HFFc6 (cell line): ENCODE measurements around the gene UBTD1. TPM values are rescaled to one million over a fixed set of nuclear protein-coding genes. Genes with fewer than 3 reads are reported as not detected.

ENCODE experiments used
- DNase-seq: peaks from one replicate; pipeline ENCODE4 v3.0.0-alpha.2; 2018
- H3K27ac Mint-ChIP-seq: 2 replicates; pipeline ENCODE4 v1.8.0; 2020; ENCODE audit warnings: mild to moderate bottlenecking, mixed read lengths
- H3K27me3 Mint-ChIP-seq: 2 replicates; pipeline ENCODE4 v1.8.0; 2021; ENCODE audit warnings: mild to moderate bottlenecking, moderate library complexity, mixed read lengths; ENCODE audit not compliant: insufficient read depth
- H3K36me3 Mint-ChIP-seq: 2 replicates; pipeline ENCODE4 v1.8.0; 2021; ENCODE audit warnings: low read depth, mixed read lengths
- H3K4me1 Mint-ChIP-seq: 2 replicates; pipeline ENCODE4 v1.8.0; 2020; ENCODE audit warnings: low read depth, mixed read lengths
- H3K4me3 Mint-ChIP-seq: 2 replicates; pipeline ENCODE4 v1.8.0; 2020; ENCODE audit warnings: mild to moderate bottlenecking, moderate library complexity, mixed read lengths
- H3K9me3 Mint-ChIP-seq: 2 replicates; pipeline ENCODE4 v1.8.0; 2020; ENCODE audit warnings: mild to moderate bottlenecking, mixed read lengths
- CTCF ChIP-seq: fragments of 200-600 bp; sonication (generic); IDR thresholded peaks from 2 replicates; pipeline ENCODE4 v1.5.0; 2021; ENCODE audit warnings: antibody characterized with exemption, mild to moderate bottlenecking
- long read RNA-seq: library from polyadenylated mRNA; unstranded; transcript quantifications from one replicate; pipeline ENCODE4 v2.0.0, GENCODE V29; 2019
- total RNA-seq, 6 experiments: library from RNA; stranded (reverse); fragmentation: NEBNext Ultra II Directional; extraction: Animal tissue kit (Norgen Biotek cat#: 25700); gene quantifications; 2 replicates in 1 of 6; 3 replicates in 5 of 6; pipeline ENCODE4 v1.2.3, GENCODE V29; 2021

Gene UBTD1
- total RNA-seq: 10 to 100 TPM; 31.3 to 42.1 (median 34.8) TPM
- long read RNA-seq, transcript UBTD1-201 (3 exons, 1,706 nt): major isoform, 71 of 78 reads
- long read RNA-seq, partial matches to known transcripts: 5 of 78 reads
- long read RNA-seq, other reads (novel, unspliced or antisense): 2 of 78 reads

- Mint-ChIP-seq H3K9me3 (no peaks in the 10 kb centered on the region), H3K36me3 (no peaks in the 10 kb centered on the region; the same call in 1 of the 2 replicates), H3K4me1 (peaks cover 55% of the 10 kb centered on the region), H3K4me3 (peak within 1 kb of the TSS; percentile 93), H3K27me3 (no peaks in the 10 kb centered on the region; the same call in none of the 2 replicates), H3K27ac (peak within 1 kb of the TSS; percentile 83)
- no peak; the same call in none of the 2 replicates for TF ChIP-seq CTCF
- DNase-seq: no peak
Observed at GRCh38 chr10:97498841-97499560, at the start of gene UBTD1. Gene UBTD1, plus strand, starts transcription at chr10:97498924. Its CDS starts 280 bp downstream, at chr10:97499204.

DNA sequence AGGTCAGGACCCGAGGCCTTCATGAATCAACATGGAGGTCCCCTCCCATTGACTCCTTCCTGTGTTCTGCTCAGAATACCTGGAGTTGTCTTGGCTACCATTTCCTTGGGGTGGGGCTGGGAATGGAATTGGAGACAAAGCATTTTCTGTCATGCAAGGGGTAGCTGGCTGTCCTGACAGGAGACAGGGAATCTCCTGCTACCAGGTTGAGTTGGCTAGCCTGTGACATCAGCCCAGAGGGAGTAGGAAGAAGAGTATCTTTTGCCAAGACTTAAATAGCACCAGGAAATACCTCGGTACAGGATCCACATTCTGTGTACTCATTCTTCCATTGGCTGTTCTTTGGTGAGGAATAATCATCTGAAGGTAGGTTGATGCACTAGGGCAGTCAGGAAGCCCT is 47.9 kb upstream of the UBTD1 start:
- Mint-ChIP-seq H3K27ac (peak overlapping the region; percentile 60; the same call in 1 of the 2 replicates), H3K36me3 (peaks cover 28% of the 10 kb centered on the region), H3K4me1 (peaks cover 46% of the 10 kb centered on the region), H3K9me3 (no peaks in the 10 kb centered on the region; the same call in 1 of the 2 replicates), H3K4me3 (no peak overlapping the region; the same call in 1 of the 2 replicates), H3K27me3 (peaks cover 23% of the 10 kb centered on the region)
- DNase-seq: no peak
- no peak for TF ChIP-seq CTCF

DNA sequence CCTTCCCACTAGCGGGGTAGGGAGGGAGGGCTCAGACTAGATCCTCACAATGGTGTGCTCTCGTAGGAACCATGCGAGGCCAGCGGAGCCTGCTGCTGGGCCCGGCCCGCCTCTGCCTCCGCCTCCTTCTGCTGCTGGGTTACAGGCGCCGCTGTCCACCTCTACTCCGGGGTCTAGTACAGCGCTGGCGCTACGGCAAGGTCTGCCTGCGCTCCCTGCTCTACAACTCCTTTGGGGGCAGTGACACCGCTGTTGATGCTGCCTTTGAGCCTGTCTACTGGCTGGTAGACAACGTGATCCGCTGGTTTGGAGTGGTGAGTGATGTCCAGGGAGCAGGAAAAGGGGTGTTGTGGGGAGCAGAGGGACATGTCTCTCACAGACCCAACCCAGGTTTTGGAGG is 47.1 kb upstream of the UBTD1 start:
- TF ChIP-seq CTCF: no peak
- peaks cover 46% of the 10 kb centered on the region for H3K4me1 Mint-ChIP-seq
- H3K27ac Mint-ChIP-seq: no peak overlapping the region
- H3K9me3 Mint-ChIP-seq: no peaks in the 10 kb centered on the region; the same call in 1 of the 2 replicates
- no peak overlapping the region for H3K4me3 Mint-ChIP-seq
- peaks cover 28% of the 10 kb centered on the region for H3K36me3 Mint-ChIP-seq
- DNase-seq: no peak
- H3K27me3 Mint-ChIP-seq: peaks cover 21% of the 10 kb centered on the region

DNA sequence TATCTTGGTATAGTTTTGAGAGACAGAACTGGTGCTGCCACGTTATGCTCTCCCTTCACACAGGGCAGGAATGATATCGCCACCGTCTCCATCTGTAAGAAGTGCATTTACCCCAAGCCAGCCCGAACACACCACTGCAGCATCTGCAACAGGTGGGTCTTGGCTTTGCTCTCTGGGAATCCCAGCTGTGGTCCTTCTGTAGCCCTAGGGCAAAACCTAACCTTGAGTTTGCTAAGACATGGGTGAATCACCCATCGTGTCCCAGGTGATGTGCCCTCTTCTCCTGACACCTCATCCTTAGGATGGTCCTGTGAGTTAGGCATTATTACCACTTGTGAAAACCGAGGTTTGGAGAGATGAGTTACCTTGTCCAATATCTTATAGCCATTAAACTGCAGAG is 46.4 kb upstream of the UBTD1 start:
- peaks cover 16% of the 10 kb centered on the region for H3K27me3 Mint-ChIP-seq
- no peak for TF ChIP-seq CTCF
- H3K9me3 Mint-ChIP-seq: no peaks in the 10 kb centered on the region
- peaks cover 38% of the 10 kb centered on the region for H3K4me1 Mint-ChIP-seq
- H3K4me3 Mint-ChIP-seq: no peak overlapping the region; the same call in 1 of the 2 replicates
- DNase-seq: no peak
- H3K36me3 Mint-ChIP-seq: peaks cover 28% of the 10 kb centered on the region
- no peak overlapping the region for H3K27ac Mint-ChIP-seq

- Mint-ChIP-seq H3K4me3 (no peak overlapping the region; the same call in 1 of the 2 replicates), H3K9me3 (no peaks in the 10 kb centered on the region), H3K27me3 (peaks cover 12% of the 10 kb centered on the region), H3K36me3 (peaks cover 38% of the 10 kb centered on the region), H3K27ac (peak overlapping the region; percentile 5), H3K4me1 (peaks cover 22% of the 10 kb centered on the region)
- no peak for TF ChIP-seq CTCF
- DNase-seq: no peak
Observed at GRCh38 chr10:97454330-97455036, 44.2 kb upstream of the UBTD1 start.
